GM18858 (cell line): ENCODE results near the gene OSBPL1A.

Experiments used
- ATAC-seq: cut with Tn5 transposase; IDR thresholded peaks from one replicate; pipeline ENCODE4 v1.9.1; 2021; ENCODE audit not compliant: unreplicated experiment

OSBPL1A gene

GRCh38 chr18:24397694-24398368 lies at the start of gene OSBPL1A:
TSS of gene OSBPL1A (minus strand) at chr18:24397824. CDS start at chr18:24377533, 20,291 bp downstream.
- no peak for ATAC-seq

DNA sequence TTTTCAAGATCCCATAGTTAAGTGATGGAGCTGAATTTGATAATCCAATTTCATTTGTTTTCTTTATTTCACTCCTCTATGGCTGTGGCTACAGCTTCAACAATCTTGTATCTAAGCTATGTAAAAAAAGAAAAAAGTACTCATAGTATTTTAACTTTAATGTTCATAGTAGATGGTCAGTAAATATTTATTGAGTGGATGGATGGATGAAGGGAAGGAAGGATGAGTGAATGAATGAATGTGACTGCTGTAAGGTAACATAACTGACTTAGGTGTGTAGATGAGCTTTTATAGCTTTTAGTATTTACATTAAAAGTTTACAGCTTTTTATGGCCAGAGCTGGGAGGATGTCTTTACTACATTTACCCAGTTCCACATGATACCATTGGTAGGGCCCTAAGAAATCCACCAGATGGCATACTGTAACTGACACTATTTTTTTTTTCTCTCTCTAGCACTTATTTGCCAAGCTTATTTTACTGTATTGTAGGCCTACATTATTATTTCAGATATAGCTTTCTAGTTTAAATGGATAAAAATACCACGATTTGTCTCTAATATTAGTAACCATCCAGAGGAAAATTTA lies 49.4 kb upstream of the OSBPL1A start:
- no peak for ATAC-seq

GRCh38 chr18:24446453-24446852 lies 48.8 kb upstream of the OSBPL1A start:
- ATAC-seq: peak; percentile 69

DNA sequence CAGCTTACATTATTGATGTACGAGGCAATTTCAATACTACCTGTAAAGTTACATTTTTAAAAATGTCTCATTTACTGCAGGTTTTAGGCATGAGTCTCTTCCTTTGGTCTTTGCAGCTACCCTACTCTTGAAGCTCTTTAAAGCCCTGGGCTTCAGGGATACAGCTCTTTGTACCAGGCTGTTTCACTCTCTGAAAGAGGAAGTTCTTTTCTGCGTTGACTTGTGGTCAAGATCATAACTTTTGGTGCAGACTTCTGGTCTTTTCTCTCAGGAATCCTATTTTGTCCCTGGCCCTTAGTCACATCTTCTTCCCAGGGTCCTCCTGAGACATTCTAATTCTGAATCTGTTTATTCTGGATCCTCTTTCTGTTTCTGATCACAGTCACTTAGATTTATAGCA lies 46.2 kb upstream of the OSBPL1A start:
- ATAC-seq: peak; percentile 78

GRCh38 chr18:24436939-24437338 lies 39.3 kb upstream of the OSBPL1A start:
- no peak for ATAC-seq

DNA sequence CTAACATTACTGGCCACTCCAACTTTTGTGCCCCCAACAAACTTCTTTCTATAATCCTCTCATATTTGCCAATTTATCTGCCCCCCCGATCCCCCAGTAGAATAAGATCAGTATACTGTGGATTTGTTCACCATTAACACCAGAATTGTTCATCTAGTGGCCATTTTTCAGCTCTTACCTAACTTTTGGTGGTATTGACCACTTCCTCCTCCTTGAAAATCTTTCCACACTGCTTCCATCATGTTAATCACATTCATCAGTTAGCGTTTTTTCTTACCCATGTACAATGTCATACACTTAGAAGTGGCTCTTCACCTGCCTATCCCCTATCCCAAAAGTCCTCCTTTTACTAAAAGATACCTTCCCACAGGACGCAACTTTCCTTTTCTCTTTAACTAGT lies 35.0 kb upstream of the OSBPL1A start:
- no peak for ATAC-seq

- no peak for ATAC-seq
Observed at GRCh38 chr18:24429188-24429587, 31.6 kb upstream of the OSBPL1A start.

- ATAC-seq: no peak
Observed at GRCh38 chr18:24428709-24429108, 31.1 kb upstream of the OSBPL1A start.

GRCh38 chr18:24427484-24427883 lies 29.9 kb upstream of the OSBPL1A start:
- no peak for ATAC-seq

DNA sequence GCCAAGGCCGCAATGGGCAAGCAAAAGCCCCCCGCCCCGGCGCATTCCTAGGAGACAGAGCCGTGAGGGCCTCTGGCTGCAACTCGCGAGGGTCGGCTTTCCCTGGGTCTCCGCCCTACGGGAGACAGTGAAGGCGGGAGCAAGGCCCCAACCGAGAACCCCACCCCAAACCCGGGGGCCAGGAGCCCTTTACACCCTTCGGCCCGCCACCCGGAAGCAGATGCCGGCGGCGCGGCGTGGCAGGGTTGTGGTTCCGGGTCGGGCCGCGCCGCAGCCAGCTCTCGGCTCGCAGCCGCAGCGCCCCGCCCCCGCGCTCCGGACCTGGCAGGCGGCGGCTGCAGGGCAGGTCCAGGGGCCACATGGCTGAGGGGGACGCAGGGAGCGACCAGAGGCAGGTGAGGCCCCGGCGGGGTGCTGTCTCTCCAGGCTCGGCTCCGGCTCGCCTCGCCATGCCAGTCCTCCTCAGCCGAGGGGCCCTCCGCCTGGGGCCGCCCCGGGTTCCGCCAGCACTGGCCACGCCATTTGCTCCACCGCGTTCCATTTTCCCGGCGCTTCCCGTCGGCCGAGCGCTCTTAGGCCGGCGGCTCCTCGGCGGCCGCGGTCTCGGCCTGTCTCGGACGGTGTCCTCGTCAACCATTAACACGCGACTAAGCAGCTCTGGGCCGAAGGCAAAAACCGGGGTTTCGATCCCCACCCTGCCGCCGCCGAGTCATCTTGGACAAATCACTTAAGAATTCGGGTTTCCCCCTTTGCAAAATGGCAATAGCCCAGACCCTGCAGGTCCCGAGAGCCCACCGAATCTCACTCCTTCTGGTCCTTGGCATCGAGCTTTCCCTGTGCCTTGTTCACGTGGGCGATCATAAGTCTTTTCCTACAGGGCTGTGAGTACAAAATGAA lies 29.0 kb upstream of the OSBPL1A start, which contains the start of gene IMPACT:
IMPACT (plus strand) TSS at position 273 of the 897 bp plus-strand sequence; CDS start at position 360, 87 bp downstream.
- ATAC-seq: peak; percentile 76

DNA sequence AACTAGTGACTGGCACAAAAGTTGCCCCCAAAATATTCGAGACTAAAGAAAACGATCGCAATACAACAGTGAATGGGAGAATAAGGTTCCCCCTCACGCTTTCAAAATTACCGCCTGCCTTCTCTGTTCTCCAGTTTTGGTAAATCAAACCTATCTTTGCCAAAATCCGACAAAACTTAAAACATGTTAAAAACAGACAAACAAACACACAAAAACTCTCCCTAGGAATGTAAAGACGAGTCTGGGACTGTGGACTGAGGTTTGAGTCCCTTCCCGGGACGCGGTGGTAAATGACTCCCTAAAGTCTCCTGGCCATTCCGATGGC lies 28.4 kb upstream of the OSBPL1A start:
- no peak for ATAC-seq

DNA sequence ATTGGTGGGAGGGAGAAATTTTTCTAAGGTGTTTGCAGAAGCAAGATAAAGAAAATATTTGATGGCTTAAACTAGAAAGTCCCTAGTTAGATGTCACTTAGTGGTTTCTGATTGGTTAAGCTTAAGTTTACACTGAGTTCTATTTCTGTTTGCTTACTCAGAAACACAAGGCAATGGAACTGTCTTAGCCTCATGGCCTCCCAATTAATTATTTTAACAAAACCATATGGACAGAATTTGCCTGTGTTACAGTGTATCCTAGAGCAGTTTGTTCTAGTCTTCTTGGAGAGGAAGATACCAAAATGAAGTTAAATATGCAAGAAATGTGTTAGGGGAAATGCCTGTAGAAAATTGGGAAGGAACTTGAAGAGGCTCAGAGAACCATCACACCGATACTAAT lies 24.2 kb upstream of the OSBPL1A start:
- no peak for ATAC-seq

- ATAC-seq: no peak
Observed at GRCh38 chr18:24420551-24420950, 22.9 kb upstream of the OSBPL1A start.

DNA sequence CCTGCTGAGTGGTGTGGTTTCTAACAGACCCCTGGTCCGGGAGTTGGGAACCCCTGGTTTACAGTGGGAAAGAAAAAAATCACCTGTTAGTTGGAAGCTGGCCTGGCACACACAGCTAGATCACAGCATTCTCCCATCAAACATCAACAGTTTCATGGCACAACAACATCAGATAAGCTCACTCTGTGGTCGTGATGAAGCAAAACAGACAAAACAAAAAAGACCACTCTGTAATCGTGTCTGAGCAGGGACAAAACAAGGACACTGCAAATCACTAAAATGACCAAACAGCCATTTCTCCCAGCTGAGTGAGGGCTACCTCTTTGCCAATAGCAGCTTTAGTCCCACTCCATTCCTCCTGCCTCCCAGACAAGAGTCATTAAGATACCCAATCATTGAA lies 19.9 kb upstream of the OSBPL1A start:
- no peak for ATAC-seq

DNA sequence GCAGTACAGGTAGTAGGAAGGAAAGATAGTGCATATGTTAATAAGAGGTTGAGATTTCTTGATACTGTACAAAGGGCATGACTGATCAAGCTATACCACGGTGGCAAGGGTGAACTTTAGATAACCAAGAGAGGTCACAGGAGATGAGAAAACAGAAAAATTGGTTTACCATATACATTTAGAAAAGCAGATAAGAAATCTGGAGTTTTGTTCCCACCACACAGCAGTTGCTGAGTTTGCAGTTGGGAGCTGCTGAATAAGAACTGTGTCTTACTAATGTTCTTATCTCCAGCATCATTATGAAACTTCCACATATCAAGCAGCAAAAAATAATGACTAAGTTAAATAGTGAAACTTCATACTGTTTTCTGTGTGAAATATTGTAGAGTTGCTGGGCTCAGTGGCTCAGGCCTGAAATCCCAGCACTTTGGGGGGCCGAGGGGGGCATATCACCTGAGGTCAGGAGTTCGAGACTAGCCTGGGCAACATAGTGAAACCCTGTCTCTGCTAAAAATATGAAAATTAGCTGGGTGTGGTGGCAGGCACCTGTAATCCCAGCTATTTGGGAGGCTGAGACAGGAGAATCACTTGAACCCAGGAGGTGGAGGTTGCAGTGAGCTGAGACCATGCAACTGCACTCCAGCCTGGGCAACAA lies 16.9 kb upstream of the OSBPL1A start:
- peak; percentile 51 for ATAC-seq

DNA sequence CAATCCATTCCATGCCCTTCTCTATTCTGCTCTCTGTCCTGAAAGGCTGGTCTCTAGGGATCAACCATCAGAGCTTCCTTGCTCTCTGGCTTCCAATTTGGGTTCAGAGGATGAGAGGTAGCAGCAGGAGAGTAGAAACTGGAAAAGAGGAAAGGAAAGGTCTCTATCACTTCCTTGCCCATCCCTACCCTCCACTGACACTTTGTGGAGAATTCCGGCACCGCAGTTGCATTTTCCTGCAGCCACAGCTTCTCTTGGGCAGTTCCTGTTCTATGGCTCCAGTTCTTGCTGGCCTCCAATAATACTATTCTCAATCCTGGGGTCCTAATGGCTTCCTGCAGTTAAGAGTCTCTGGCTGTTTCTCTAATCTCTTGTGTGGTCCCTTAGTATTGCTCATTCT lies 15.5 kb upstream of the OSBPL1A start:
- no peak for ATAC-seq

DNA sequence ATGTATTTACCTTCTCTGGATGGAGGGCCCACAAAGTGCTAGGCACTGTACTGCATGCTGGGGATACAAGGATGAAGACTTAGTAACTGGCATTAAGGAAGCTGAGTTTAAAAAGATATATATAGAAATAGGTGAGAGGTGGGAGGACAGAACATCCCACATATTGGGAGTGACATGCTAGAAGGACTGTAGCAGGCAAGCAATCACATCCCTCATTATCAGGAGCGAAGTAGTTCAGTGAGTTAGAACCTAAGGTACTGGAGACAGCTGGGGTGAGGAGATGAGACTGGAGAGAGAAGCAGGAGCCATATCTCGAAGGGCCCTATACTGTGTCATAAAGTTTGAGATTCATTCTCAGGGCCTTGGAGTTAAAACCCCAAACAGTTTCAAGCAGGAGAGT lies 10.9 kb upstream of the OSBPL1A start:
- ATAC-seq: no peak

GRCh38 chr18:24404591-24404990 lies 7.0 kb upstream of the OSBPL1A start:
- no peak for ATAC-seq

GRCh38 chr18:24403076-24403475 lies 5.5 kb upstream of the OSBPL1A start:
- ATAC-seq: no peak

GRCh38 chr18:24402209-24402785 lies 4.7 kb upstream of the OSBPL1A start:
- no peak for ATAC-seq

- ATAC-seq: no peak
Observed at GRCh38 chr18:24400587-24400986, 3.0 kb upstream of the OSBPL1A start.
